Eye (tissue), 1 donor: Measurements from ENCODE around the gene PLEKHA4.
A peak's percentile ranks its signal among the peaks of the same experiment; 100 is the strongest.
"Not testable (repeated sequence)": the region's sequence is repeated elsewhere in the genome, so short reads cannot be mapped to it uniquely, and the experiment has no call there.

Experiments
- DNase-seq: peaks from one replicate; pipeline ENCODE4 v3.0.0-alpha.2; 2015

The PLEKHA4 gene

DNA sequence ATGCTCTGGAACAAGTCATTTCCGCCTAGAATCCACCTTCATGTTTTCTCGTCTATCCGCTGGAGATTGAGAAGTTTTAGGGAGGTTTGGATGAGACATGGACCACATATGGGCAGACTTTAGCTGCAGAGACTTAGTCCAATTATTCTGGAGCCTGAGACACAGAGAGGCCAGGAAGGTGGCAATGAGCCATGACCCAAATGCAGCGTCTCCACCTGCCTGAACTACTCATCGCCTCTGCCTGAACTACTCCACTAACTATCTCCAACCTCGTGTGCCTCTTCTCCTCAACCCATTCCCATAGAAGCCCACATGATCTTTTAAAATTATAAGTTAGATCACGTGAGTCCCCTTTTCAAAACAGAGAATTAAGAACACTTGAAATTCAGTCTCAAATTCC lies 5.6 kb downstream of the PLEKHA4 start:
- no peak for DNase-seq

DNA sequence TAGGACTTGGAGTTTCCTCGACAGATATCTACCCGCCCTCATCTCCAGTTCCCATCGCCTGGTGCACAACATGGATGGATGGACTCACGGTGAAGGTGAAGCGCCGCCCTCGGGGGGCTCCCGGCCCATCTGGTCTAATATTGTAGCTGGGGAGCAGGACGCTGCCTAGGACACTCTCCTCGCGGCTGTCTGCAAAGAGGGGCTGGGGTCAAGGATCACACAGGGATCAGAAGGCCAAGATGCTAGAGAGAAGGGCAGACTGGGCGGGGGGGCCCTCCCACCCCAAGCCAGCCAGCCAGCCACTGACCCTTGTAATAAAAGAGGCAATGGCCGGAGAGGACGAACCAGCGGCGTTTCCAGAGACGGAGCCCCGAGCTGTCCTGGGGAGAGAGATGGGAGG lies 7.1 kb downstream of the PLEKHA4 start:
- no peak for DNase-seq

DNA sequence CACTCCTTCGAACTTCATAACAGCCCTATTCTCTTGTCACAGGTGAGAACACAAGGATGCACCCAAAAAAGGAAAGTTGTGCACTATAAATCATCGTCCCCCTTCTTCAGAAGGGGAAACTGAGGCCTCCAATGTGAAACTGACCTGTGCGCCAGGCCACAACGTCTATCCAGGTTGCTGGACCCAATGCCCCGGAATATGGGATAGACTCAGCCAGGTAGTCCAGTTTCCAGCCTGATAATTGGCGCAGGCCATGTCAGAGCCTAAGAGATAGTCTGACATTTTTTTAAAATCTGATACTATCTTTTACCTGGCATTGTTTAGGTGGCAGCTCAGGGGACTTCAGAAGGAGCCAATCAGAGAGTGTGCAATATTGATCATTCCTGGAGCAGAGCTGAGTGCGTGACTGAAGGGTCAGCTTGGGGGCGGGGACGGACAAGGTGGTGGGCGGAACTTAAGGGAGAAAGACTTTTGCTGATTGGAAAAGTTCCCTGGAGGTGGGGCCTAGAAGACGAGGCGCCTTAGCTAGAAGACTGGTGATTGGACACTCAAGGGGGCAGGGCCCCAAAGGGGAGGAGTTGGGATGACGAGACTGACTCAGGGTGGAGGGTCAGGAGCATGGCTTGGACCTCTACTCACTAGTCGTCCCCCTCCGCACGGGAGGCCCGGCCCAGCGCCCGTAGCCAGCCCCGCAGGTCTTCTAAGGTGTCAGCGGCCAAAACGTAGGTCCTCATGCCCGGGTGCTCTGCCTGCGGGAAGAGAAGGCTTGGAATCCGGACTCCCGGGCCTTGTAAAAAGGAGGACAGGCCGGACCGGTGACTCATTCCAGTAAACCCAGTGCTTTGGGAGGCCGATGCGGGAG lies 8.5 kb downstream of the PLEKHA4 start:
- DNase-seq, result peak; percentile 41

DNA sequence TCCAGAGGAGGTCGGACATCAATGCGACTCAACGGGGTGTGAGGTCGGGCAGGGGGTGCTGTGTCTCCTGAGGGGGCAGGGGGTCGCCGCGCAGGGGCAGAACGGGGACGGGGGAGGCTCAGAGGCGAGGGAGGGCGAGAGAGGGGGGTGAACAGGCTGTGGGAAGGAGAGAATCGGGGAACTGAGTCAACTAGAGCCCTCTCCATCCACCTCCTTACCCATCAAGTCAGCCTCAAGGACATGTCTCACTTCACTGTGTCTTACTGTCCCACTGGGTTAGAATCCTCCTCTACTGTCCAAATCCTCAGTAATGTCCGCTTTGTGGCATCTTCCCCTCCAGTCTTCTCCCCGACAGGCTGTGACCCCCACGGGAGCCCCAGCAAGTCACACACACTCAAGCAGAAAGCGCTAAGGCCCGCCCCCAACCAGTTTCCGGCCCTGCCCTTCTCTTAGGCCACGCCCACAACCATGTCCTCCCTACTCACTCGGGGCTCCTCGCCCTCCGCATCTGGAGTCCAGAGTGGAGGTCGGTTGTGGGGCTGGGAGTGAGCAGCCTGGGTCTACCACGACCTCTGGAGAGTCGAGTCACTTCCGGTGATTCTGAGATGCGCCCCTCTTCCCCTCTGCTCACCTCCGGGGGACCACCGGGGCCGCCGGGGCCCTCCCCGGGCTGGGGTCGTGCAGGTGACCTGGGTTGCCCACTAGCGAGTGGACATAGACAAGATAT lies 9.3 kb downstream of the PLEKHA4 start:
- DNase-seq, result peak; percentile 51

DNA sequence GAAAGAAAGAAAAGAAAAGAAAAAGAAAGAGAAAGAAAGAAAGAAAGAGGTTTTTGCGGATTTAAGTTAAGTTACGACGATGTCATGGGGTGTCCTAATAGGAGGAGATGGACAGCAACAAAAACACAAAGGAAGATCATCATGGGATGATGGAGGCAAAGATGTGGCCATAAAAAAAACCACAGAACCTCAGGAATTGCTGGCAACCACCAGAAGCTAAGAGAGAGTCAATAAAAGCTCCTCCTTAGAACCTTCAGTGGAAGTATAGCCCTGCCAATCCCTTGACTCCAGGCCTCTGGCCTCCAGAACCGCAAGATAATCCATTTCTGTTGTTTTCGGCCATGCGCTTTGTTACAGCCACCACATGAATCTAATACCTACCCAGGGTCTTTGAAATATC lies 11.5 kb downstream of the PLEKHA4 start:
- DNase-seq, result no peak

DNA sequence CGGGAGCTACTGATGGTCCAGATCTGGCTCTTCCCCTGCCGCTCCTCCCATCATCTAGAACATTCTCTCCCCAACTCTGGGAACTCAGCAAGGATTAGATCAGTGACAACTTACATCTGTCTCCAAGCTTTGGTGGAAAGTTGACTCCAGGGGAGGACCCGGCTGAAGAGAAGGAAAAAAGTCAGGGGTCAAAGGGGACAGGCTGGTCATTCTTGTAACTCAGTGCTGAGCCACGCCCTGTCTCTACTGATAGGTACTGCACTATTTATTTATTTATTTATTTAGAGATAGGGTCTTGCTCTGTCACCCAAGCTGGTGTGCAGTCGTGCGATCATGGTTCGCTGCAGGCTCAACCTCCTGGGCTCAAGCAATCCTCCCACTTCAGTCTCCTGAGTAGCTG lies 14.3 kb downstream of the PLEKHA4 start:
- DNase-seq, result no peak

DNA sequence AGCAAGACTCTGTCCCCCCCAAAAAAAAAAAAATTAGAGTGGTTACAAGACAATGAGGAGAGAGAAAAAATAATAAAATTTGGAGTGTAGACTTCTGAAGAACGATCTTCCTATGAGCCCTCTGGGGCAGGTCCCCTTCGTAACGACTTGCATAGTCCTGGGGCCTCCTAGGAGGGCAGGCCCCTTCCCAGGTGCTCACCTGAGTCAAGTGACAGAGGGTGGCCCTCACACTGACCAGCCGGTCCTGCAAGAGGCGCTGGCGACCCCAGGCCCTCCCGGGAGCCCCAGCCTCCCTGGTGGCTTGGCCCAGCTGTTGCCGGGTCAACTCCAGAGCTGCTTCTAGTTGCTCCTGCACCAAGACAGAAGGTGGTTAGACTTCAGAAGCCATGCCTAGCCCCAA lies 14.9 kb downstream of the PLEKHA4 start:
- no peak for DNase-seq

DNA sequence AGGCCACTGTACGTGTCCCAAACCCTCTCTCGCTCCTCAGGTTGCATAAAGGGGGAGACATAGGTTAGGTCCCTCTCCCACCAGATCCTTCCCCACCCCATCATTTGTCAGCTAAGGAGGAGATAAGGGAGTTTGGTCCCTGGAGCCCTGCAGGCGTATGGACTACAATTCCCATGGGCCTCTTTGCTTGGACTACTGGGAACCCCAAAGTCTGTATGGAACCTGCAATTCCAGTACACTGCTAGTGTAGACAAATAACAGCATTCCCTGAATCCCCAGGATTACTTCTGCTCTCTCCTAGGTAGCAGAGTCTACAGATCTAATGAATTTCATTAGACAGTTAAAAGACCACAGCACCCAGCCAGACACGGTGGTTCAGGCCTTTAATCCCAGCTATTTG lies 16.1 kb downstream of the PLEKHA4 start:
- no peak for DNase-seq

DNA sequence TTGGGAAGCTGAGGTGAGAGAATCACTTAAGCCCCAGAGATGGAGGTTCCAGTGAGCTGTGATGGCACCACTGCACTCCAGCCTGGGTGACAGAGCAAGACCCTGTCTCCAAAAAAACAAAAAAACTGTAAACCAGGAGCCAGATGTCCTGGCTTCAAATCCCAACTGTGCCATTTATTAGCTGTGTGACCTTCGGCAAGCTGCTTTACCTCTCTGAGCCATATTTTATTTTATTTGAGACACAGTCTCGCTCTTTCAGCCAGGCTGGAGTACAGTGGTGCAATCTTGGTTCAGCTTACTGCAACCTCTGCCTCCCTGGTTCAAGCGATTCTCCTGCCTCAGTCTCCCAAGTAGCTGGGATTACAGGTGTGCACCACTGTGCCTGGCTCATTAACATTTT lies 21.8 kb downstream of the PLEKHA4 start:
- DNase-seq, result not testable (repeated sequence)

DNA sequence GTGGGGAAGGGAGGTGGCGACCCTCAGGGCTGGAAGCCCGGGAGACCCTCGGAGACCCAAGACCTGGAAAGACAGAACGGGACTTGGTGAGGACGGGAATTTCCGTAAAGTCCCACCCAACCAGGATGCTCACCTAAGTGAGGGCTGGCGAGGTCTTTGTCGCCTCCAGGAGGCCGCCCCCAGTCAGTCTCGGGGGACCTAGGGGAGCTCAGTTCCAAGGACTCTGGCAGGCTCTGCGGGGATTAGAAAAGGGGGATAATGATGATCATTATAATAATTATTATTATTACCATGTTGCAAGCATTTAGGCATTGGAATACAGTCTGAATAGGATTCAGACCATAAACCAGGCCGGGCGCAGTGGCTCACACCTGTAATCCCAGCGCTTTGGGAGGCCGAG lies 23.0 kb downstream of the PLEKHA4 start:
- no peak for DNase-seq

DNA sequence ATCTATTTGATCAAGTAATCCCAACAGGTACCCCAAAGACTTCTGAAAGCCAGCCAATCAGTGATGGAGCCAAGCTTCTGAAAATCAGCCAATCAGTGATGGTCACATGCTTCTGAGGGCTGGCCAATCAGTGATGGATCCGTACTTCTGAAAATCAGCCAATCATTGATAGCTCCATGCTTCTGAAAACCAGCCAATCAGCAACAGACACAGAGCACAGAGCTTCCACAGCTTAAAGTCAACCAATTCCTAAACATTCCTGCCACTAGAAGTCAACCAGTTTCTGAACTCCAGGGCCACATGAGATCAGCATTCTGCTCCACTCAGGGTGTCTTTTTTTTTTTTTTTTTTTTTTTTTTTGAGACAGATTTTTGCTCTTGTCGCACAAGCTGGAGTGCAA lies 23.9 kb downstream of the PLEKHA4 start:
- DNase-seq, result no peak

DNA sequence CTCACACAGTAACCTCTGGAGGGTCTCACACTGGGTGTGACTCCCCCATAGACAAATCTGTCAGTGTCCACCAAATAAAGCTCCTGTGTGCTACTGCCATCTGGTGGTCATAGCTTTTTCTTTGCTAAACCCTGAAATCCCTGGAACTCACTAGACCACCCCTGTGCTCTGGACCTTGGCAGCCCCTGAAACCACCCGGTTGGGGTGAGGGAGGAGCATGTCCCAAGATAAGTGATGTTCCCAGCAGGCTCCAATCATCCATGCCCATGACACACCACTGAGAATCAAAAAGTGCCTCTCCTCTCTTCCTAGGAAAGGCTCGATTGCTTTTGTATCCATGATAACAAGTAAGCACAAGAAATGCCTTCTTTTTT lies 25.6 kb downstream of the PLEKHA4 start:
- peak; percentile 92 for DNase-seq

DNA sequence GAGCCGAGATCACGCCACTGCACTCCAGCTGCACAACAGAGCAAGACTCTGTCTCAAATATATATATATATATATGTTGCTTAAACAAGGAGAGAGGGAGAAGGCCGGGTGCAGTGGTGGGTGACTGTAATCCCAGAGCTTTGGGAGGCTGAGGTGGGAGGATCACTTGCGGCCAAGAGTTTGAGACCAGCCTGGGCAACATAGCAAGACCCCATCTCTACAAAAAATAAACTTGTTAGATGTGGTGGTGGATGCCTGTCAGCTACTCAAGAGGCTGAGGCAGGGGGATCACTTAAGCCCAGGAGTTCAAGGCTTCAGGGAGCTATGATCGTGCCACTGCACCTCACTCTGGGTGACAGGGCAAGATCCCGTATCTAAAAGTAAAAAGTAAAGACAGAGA lies 26.8 kb downstream of the PLEKHA4 start:
- no peak for DNase-seq

DNA sequence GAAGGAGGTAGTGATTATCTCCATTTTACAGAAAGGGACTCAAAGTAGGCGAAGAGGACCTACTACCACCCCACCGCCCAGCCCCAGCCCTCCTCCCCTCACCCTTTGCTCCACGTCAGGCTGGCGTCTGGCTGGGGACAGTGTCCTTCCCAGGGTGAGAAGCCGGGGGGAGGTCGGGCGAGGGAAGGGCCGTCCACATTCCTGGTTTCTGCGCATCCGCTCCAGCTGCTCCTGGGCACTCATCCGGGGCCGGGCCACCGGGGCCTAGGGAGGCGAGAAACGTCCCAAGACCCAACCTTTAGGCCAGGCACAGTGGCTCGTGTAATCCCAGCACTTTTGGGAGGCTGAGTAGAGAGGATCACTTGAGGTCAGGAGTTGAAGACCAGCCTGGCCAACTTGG lies 27.4 kb downstream of the PLEKHA4 start:
- DNase-seq, result no peak

DNA sequence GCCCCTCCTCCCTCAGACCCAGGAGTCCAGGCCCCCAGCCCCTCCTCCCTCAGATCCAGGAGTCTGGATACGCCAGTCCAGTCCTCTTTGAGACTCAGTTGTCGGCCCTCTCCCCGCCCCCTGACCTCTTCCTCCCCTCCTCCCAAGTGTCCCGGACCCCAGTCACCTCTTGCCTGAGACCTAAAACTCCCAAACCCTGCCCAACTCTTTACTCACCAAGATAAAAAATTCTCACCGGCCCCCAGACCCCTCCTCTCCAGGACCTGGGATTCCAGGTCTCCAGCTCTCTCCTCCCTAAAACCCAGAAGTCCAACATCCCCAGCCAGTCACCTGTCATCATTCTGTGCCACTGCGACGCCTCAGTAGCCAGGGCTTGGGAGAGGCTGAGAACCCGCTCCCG lies 30.7 kb downstream of the PLEKHA4 start:
- no peak for DNase-seq

DNA sequence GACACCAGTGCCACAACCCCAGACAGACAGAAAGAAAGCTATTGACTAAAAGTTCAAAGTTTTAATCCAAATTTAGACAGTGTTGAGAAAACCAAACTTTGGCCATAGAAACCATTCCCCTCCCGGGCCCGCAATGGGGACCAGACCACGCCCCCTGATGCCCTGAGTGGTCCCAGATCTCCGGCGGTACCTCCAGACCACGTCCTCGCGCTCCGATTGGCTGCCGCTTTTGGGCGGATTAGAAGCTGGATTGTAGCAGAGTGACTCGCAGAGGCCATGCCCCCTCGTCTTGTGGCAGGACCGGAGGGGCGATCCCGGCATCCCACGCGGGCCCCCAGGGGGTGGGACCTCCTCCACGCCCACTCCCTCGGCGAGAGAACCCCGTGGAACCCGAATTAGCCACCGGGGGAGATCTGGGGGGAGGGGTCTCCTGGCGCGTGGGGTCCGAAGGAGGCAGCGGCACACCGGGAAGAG lies 31.3 kb downstream of the PLEKHA4 start:
- peak; percentile 92 for DNase-seq

DNA sequence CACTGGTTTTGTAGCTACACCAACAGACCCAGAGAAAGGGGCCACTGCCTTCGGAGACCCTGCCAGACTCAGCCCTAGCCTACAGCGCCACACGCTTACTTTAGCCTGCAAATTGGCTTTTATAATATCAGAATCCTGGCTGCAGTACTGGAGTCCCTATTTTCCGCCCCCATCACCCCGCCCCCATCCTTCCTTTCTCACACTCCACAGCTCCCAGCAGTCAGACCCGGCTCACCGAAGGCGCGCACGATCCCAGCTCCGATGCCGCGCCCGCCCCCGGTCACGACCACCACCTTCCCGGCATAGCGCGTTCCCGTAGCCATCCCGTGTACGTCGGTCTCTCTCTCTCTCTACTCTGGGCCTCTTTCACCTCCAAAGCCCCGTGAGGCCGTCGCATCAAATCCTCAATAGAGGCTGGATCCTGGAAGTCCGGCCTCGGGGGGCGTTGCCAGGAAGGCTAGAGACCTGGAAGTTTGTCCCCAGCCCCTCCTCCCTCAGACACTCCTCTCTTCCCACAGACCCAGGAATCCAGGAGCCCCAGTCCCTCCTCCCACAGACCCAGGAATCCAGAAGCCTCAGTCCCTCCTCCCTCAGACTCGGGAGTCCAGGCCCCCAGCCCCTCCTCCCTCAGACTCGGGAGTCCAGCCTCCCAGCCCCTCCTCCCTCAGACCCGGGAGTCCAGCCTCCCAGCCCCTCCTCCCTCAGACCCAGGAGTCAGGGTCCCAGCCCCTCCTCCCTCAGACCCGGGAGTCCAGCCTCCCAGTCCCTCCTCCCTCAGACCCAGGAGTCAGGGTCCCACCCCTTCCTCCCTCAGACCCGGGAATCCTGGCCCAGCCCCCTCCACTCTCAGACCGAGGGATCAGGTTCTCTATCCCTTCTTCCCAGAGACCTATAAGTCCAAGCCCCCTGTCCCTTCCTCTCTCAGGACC lies 32.1 kb downstream of the PLEKHA4 start, which contains the start of gene HSD17B14:
Gene HSD17B14, minus strand, starts transcription at position 403 of the 929 bp plus-strand sequence. Its CDS starts 80 bp downstream, at position 323.
- DNase-seq, result peak; percentile 83

DNA sequence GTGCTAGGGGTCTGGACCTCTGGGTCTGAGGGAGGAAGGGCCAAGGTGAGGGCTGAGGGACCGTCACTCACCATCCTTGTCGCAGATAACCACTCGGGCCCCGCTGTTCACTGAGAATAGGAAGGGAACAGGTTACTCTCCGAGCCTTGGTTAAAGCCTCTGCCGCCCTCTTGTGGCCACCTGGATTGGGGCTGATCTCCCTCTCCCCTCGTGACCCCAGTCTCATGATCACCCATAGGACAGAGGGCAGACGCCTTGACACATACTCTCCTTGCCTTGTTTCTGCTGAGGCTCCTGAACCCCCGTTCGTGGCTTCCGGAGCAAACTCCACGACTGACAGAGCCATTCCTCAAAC lies 32.7 kb downstream of the PLEKHA4 start:
- DNase-seq, result peak; percentile 96

DNA sequence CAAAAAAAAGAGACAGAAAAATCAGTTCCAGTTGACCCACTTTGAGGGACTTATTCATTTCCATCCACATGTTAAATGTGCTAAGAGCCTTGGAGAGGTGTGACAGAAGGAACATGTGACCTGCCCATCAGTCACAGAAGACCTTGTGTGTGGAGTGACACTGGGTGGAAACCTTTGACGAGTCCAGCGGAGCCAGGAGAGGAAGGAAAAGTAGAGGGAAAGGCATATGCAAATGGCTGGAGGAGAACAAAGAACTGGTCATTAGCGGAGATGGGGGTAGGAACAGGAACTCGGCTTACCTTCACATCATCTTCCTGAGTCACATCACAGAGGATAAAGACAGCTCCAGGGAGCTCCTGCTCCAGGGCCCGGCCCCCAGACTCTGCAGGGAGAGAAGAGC lies 34.4 kb downstream of the PLEKHA4 start:
- peak; percentile 37 for DNase-seq

DNA sequence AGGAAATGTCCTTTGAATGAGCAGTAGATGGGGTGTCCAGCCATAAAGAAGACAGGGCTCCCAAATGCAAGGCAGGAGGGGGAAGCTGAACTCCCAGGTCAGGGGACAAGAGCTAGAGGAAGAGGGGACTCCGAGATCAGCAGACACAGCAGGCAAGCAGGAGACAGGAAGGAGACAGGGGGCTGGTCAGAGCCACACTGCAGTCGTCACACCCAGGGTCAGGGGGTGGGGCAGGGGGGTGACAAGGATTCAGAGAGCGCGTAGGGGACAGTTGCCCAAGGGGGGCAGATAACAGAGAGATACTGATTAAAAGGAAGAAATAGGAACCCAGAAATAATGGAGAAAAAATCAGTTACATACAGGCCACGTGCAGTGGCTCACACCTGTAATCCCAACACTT lies 35.4 kb downstream of the PLEKHA4 start:
- no peak for DNase-seq

DNA sequence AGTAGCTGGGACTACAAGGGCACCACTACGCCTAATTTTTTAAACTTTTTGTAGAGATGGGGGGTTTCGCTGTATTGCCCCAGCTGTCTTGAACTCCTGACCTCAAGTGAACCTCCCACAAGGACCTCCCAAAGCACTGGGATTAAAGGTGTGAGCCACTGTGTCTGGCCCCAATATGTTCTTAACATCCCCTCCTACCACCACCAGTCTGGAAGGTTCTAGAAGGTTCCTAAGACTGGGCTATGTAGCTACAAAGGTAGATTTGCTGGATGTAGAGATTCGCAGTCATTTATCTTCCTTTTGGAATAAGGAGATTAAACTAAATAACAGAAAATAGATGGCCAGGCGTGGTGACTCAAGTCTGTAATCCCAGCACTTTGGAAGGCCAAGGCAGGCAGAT lies 37.5 kb downstream of the PLEKHA4 start:
- DNase-seq, result no peak

DNA sequence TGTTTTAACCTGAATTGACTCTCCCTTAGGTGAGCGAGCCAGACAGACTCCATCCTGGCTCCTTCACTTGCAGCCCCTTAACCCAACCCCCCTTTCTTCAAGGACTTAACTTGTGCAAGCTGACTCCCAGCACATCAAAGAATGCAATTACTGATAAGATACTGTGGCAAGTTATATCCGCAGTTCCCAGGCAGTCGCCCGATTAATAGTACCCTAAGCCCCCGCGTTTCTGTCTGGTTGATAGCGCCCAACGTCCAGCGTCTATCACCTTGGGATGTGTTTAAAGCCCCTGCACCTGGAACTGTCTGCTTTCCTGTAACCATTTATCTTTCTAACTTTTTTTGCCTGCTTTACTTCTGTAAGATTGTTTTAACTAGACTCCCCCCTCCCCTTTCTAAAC lies 38.3 kb downstream of the PLEKHA4 start:
- no peak for DNase-seq

DNA sequence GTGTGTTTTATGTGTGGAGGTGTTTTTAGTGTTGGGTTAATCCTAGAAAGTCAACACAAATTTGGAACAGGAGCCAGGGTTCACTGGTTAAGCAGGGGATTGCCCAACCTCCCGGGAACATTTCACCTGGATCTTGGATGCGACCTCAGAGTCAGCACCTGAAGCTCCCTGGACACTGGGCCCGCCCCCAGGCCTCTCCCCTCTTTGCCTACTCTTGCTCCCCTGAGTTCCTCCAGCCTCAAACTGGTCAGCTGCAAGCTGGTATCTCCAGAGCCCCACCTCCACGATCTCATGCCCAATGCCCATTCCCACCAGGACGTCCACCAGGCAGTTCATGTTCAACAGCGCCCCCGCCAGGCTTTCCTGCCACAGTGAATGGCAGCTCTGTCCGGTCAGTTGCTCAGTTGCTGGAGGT lies 41.8 kb downstream of the PLEKHA4 start:
- DNase-seq, result no peak
